Stimulated activated CD4-positive, alpha-beta T cell treated with anti-CD3 and anti-CD28 coated beads, Interleukin-4, amount 100 ng/mL, for 48 hours (primary cell): ENCODE results near the gene ASB2.

Experiments
- DNase-seq, 2 donors: peaks; one replicate each; pipeline ENCODE4 v3.0.0-alpha.2; 2020; ENCODE audit warnings: low read depth in 2 of 2

The ASB2 gene

DNA sequence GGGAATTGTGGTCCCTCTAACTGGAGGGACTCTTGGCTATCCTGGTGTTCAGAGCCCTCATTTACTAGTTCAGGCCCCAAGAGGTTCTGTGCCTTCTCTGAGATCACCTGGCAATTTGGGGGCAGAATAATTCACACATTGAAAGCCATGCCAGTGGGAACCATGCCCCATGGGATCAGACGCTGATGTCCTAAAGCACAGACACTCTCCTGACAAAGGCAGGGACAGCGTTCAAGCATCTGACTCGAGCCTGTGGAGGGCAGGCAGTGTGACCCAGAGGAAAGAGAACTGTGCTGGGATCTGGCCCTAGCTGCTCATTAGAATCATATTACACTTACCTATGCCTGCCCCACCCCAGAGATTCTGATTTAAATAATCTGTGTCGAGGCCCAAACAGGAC is 2.4 kb upstream of the ASB2 start:
- no peak for DNase-seq

DNA sequence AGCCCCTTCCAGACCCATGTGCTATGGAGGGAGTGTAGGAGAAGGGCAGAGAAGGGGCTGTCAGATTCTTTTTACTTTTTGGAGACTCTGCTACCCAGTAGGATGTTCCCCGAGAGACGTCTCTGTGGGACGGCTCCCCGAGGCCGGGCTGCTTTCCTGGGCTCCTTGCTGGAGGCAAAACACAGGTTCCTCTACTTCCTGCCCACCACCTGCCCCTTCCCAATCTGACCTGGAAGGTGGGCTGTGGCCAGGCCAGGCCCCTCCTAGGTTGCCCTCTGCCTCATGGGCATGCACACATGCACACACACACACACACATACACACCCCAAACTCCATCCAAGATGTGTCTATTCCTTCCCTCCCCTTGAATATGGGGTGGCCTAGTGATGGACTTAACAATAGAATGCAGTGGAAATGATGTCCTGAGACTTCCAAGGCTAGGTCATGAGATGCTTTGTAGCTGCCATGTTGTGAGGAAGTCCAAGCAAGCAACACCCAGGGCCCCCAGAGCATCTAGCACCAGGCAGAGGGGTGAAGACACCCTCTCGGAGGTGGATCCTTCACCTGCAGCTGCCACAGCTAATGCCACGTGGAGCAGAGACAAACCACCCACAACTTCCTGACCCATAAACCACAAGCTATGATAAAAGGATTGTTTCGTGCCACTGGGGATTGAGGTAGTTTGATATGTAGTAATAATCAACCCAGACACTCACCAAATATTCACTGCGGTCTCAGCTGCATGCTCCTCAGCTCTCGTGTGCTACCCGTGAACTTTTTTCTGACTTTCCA is 1.6 kb upstream of the ASB2 start:
- DNase-seq = peak; percentile 55 to 69

DNA sequence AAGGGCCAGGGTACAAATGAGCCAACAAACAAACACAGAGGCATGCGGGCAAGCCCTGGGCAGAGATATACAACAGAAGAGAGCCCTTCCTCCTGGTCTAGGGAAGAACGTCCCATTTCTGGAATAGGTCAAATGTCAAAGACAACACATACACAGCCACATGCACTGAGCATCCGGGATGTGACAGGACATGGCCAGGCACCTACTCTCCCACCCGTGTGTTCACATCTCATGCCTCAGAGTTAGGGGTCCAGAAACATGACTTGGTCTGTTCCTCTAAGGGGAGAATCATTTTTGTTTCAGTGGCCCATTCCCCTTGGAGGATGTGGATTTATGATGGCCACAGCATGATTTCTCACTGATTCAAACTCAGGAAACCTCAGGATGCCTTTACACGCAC is 801 bp upstream of the ASB2 start:
- no peak for DNase-seq

DNA sequence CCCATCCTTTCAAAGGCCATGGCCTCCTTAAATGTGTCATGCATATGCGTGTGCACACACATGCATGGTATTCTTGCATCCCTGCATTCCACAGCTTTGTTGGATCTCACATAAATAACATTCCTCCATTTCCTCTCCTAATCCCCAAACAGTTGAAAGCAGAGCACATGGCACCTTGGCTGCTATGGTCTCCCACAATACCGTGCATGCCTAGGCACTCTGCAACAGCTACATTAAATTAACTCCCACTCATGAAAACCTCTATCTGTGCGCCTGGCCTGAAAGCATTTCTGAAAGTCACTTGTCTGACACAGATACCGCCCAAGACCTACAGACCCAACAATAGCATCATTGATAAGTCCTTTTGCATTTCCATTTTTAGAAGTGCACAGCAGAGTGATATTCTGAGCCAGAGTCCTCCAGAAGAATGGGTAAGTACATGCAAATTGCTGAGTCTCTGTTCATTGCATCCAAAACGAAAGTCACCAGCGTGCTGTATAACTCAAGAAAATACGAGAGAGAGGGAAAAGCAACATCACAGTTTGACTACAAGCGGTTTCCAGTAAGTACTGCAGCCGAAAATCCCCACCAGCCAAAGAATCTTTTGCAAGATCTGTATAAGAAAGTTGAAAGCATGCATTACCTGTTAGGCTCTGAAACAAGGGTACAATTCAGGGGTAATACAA is 436 bp downstream of the ASB2 start:
- DNase-seq = no peak

DNA sequence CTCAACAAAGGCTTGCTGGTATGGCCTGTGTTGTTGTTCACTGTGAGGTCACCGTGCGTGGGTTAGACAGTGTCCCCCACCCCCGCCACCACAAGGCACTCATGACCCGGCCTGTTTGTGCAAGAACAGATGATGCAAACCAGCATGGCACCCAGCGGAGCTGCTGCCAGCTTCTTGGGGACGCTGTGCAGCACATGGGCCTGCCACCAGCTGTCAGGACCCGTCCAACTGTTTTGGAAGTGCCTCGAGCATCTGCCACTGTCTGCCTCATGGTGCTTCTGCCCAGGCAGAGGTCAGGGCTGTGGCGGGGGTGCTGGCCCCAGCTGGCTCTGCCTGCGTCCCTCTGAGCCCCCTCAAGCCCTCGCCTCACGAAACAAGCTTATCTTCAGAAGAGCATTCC is 1.5 kb downstream of the ASB2 start:
- DNase-seq = no peak

DNA sequence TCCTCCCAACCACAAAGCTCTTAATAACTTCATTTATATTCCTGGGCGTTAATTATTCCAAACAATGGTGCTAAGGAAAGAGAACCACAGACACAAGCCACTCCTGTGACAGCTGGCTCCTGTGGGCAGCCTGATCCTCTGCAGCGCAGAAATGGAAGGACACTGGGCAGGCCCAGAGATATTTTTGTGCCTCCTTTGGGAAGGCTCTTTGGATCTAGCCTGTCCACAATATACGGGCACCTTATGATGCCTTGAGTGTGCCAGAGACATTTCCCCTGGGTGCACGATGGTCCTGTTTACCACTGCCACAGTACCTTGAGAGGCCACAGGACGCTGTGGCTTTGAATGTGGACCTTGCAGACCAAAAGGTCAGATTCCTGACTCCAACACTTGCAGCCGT is 2.1 kb downstream of the ASB2 start:
- DNase-seq = no peak

DNA sequence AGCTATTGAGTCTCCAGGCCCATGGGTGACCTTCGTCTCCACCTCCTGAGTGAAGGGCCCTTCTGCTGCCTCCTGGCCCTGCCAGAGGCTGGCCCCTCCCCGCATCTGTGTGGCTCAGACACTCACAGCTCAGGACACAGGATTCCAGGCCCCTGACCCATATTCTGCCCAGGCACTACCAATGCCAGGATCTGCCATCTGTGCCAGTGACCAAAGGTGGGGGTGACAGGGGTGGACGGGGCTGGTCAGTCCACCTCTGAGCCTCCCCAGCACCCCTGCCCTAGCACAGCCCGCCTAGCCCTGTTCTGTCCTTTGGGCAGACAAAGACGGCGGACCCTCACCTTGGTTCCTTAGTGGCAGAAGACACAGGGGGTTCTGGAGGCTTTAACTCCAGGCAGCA is 2.8 kb downstream of the ASB2 start:
- no peak for DNase-seq

DNA sequence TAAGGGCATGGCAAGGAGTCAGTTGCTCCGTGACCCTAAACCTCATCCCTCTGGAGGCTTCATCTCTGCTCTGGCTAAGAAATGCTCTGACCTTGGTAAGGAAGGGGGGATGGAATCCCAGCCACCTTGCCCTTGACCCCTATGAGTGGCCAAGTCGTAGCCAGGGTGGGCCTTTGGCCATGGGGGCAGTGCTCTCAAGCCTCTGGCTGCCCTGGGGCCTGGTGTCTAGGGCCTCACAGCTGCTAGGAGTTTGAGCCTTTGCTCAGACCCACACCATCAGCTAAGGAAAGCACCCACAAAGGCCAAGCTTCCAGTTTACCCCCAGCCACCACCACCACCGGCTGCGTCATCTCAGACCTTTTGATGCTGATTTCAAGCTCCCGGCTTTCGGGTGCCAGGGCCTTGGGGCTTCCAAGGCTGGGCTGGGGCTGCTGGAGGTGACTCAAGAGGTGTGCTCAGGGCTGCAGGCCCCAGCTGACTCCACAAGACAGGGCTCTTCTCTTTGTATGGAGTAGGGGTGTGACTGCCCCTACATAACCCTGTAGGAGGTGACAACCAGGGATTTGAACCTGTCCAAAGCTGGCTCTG is 3.7 kb downstream of the ASB2 start:
- DNase-seq = no peak

DNA sequence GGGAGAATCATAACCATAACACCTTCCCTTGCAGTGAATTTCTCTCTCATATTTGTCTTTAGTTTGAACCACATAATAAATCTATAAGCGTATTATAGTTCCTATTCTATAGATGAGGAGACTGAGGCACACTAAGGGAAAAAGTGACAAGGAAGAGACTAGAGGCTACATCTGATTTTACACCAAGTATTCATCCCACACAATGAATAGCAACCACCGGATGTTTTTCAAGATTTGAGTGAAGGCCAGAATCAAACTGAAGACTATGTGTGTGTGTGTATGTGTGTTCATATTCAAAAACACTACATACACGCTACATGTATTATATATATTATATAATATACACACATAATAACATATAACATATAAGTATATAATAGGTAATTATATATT is 4.7 kb downstream of the ASB2 start:
- DNase-seq = no peak

DNA sequence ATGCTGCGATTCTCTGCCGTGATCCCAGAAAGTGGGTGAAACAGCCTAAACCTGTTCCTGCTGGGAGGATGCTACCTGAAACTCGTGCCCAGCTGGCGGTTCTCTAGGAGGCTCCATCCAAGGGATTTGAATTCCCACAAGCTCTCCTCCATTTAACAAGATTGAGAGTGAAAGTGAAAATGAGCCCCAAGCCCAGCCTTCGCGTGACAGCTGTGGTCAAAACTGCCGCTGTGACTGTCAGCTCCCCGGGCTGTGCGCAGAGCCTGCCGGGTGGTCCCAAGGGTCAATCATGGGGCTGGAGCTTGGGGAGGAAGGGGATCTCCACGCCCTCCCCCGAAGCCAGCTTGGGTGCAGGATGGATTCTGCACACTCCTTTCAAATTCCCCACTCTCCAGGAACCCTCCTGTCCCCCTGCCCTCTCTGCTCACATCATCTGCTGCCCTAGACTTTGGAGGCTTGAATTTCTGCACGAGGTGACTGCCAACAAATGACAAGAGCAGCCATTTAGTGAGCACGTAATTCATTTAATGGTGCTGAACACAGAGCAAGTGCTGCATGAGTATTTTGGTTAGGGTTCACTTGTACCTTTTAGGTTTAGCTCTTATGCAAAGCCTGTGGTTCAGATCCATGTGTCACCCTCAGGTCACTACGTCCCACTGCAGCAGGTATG is 5.3 kb downstream of the ASB2 start:
- DNase-seq = peak; percentile 55 to 56

DNA sequence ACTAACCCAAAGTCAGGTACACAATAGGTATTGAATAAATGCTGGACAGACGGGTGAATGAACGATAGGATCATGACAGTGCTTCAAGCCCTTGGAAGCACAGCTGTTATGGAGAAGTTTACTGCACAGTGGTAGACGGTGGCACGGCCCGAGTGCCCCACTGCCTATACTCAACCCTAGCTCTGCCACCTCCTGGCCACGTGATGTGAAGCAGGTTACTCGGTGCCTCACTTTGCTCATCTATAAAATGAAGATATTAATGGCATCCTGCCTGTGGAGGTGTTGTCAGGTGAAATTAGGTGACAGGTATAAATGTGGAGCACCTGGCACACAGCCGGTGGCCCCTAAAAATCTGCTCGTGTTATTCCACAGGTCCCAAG is 5.8 kb downstream of the ASB2 start:
- peak in 1 of 2 donors; percentile 47 for DNase-seq

DNA sequence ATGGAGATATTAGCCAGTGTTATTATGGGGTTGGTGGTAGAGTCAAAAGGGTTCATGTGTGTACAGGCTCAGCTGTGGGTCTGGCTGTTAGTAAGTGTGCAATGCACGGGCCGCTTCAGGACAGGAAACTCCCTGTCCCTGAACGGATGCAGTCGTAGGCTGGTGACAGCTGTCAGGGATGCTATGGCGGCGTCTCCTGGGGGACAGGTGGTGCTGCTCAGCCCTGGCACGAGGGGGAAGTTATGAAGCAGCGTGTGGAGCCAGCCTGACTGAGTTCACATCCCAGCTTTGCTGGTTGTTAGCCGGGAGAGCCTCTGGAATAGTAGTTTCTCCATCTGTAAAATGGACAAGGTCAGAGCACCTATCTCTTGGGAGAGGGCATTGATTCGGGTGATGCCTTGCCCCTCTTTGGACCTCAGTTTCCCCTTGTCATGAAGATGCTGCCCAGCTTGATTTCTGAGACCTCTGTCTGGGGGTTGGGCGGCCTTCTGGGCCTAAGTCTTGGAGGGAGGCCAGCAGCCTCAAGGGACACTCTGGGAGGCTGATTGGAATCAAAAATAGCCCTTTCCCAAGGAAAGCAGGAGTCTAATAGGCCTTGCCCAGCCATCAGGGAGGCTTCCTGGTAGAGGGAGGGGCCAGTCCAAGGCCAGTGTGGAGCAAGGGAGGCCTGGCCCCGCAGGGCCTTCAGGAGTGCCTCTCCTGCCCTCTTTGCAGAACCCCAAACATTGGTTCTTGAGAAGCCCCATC is 7.1 kb downstream of the ASB2 start:
- no peak for DNase-seq

DNA sequence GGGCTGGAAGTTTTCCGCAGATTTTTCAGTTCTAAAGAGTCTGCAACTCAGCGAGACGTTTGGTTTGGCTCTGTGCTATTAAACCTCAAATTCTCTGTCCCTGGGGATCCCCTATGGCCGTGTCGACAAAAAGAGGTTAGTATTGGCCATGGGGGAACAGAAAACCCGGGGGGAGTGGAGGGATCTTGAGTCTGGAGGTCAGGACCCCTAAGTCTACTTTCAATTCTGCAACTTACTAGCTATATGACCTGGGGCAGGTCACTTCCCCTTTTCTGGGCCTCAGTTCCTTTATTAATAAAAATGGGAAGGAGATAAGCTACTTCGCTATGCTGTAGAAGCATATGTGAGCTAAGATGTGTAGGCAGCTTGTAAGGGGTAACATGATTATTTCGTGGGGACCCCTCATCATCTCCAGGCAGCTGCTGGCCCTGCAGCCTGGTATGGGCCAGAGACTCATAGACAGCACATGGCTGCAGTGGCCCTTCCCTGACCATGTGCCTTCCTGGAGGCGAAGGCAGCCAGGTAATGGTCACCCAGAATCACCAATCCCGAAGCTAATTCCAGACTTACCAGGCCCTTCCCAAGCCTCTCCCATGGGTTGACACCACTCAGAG is 8.6 kb downstream of the ASB2 start:
- no peak for DNase-seq

DNA sequence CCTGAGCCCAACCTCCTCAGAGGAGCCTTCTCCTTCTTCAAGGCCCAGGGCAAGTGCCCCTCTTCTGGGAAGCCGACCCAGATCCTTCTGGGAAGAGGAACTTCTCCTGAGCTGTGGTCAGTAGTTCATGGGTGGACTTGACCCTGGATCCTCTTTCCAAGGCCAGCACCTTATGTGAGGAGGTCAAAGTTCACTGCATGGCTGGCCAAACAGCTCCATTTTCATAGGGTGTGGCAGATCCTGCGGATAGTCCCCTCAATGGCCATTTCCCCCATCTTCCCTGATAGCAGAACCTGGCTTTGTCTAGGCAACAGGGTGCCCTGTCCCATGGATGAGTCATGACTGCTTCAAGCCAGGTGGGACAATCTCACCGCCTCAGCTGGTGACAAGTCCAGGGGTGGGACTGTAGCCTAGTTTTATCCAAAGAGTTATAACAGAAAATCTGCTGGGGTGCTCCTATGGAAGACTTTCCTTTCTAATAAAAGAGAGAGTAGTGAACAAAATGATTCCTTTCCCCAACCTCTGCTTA is 10.4 kb downstream of the ASB2 start:
- no peak for DNase-seq

DNA sequence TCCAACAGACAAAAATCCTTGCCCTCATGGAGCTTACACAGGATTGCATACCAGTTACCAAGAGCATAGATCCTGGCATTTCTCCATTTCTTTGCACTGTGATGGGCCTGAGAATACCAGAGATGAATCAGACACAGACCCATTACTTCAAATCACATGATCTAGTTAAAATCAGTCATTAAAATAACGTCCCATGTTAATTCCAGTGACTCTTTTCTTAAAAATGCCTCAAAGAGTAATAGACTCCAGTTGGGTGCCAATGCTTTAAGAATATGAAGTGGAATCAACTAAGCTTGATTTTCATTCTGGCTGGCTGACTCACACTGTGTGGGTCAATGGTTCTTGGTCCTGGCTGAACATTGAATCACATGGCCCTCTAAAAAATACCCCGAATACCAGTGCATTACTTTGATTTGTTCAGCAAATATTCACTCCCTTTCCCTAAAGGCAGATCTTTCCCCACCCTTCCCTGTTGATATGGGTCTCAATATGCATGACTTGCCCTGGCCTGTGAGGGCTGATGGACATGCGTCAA is 11.0 kb downstream of the ASB2 start:
- DNase-seq = no peak

DNA sequence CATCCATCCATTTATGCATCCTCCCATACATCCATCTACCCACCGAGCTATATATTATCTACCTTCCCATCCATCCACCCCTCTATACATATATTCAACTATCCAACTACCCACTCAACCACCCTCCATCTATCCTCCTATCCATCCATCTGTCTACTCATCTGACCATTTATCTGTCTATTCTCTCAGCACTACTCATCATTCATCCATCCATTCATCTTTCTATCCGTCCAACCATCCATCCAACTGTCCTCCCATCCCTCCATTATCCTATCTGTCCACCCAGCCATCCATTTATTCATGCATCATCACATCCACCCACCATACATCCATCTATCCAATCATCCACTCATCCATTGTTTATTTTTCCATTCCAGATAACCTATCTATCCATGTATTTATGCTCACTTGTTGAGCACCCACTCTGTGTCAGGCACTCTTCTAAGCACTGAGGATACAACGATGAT is 11.5 kb downstream of the ASB2 start:
- no peak for DNase-seq

DNA sequence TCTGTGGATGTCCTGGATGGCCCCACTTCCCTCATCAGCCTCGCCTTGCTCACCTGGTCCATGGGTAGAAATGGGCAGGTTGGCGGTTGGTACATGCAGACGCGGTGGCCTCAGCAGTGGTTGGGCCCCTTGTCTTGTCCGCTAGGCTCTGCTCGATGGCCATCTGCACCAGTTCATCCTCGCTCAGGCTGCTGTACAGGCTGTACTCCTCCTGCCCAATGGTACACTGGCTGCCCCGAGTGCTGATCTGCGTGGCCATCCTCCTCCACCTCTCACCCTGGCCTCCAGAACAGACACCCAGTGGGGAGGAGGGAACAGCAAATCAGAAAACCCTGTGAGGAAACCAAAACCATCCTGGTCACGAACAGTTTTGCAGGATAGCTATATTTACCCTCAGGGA is 12.1 kb downstream of the ASB2 start:
- DNase-seq = no peak

DNA sequence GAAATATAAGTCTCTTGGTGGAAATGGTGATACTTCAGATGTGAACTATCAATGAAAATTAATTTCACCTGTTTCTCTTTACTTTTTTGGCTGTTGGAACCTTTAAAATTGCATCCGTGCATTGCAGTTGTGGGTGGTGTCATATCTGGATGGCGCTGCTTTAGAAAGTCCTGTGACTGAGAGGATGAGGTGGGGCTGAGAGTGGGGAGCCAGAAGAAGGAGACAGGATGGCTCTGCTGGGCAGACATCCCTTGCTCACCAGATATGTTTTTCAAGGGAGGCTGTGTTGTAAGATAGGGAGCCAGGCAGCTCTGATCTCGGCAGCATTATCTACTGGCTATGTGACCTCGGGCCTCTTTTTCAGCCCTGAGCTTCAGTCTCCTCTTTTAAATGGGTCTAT is 12.7 kb downstream of the ASB2 start:
- DNase-seq = no peak

DNA sequence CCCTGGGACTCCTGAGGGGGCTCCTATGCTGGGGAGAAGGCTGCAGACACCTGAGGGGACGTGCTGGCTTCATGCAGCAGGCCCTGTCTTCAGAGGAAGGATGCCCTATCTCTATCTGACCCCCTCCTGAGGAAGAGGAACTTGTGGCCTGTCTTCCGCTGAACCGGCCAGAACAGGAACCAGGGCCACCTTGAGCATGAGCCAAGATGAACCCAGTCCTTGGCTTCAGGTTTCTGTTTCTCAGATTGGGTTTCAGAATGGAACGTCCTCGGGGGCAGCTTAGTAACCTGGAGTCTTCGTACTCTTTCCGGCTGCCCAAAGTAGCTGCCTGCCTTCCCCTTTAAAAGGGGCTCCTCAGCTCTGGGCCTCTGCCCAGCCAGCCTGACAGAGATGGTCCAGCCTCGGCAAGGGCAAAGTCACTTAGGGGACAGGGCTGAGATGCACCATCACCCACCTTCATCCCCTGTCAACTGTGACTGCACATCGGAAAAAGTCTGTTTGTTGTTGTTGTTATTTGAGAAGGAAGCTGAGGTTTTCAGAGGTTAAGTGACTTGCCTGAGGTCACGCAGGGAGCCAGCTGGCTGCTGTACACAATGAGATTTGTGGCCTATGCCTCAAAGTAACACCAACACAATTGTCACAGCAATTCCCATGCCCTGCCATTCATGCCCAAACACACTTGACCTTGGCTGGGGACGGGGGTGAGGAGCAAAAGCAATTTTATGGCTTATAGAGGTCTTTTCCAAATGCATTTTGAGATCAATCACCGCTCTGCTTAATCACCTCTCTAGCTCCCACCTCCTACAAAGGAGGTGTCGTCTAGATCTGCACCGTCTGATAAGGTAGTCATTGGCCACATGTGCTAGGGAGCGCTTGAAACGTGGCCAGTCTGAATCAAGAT is 13.4 kb downstream of the ASB2 start:
- DNase-seq = no peak

DNA sequence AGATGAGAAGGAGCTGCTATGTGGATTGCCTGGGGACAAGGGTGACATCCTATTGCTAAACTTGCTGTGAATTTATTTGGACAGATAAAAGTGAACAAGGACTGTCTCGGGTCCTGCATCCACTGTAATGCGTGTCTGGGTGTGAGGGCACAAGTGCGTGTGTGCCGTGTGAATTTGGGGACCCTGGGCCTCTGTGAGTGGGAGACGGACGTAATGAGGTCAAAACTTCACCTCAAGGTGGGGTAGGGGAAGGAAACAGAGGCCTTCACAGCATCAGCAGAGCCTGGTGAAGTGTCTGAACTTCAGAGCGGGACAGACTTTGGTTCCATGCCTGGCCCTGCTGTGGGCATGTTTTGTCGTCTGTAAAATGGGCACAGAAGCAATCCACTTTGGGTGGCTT is 14.8 kb downstream of the ASB2 start:
- no peak for DNase-seq
